GM19372 (cell line): ENCODE results near the gene CDK1.

ENCODE experiments used
- ATAC-seq: cut with Tn5 transposase; IDR thresholded peaks from one replicate; pipeline ENCODE4 v1.9.1; 2021; ENCODE audit warnings: mild to moderate bottlenecking, low read depth, moderate library complexity; ENCODE audit not compliant: unreplicated experiment

The CDK1 gene

DNA sequence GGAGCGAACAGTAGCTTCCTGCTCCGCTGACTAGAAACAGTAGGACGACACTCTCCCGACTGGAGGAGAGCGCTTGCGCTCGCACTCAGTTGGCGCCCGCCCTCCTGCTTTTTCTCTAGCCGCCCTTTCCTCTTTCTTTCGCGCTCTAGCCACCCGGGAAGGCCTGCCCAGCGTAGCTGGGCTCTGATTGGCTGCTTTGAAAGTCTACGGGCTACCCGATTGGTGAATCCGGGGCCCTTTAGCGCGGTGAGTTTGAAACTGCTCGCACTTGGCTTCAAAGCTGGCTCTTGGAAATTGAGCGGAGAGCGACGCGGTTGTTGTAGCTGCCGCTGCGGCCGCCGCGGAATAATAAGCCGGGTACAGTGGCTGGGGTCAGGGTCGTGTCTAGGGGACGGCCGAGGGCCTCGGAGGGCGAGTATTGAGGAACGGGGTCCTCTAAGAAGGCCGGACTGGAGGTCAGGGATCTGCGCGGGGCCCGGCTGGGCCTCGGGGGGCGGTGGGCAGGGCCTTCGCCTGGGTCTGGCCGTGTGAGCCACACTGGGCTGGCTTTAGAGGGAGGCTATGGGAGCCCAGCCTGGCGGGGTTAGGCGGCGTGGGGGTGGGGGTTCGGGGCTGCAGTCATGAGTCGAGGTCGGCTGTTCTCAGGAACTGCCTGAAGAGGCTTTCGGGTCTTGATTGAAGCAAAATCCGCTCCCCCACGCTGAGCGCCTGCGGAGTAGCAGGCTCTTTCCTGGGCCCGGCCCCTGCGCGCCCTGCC is at the start of gene CDK1:
TSS of gene CDK1 (plus strand) at position 265 of the 757 bp plus-strand sequence. CDS start 1,688 bp downstream, outside the sequence.
- peak; percentile 93 for ATAC-seq

DNA sequence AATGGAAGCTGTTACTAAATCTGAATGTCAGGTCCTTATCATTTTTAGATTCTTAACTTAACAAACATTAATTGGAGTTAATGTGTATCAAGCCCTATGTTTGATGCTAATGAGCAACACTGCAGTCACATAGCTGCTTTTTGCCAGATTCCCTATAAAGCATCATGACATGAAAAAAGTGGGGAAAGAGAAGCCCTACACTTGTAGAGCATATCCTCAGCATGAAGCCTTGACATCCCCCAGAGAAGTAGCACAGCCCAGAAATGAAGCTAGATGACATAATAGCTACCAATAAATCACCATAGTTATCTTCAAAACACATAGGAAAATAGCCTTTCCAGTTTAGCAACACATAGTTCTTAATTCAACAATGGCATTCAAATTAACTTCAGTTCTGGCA is 49.2 kb upstream of the CDK1 start:
- no peak for ATAC-seq

DNA sequence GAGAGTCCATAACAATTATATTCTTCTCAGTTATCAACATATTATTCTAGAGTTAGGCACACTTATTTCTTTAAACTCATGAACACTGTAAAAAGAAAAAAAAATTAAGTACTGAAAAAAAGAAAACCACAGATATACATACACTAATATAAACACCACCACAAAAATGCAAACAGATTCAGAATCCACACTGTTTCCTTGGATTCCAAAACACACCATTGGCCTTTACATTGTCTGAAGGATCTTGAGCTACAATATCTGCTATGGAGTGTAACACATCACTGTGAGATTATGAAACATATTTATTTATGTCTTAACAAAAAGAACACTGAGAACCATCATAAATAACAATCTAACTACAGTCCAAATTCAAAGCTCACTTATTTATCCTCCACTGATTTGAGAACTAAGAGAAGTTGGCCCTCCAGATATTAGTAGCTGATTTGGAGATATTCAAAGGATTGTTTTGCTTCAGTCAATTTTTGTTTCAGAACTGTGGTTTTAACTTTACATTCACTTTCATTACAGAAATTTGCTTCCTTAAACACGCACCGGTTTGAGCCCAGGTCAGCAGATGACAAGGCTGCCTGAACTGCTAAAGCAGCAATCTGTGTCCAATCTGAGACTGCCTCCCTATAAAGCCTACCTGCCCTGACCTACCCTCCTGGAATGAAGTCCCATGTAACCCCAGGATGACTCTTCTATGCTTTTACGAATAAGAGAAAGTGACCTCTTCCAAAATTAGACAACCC is 47.0 kb upstream of the CDK1 start:
- ATAC-seq: peak; percentile 75

DNA sequence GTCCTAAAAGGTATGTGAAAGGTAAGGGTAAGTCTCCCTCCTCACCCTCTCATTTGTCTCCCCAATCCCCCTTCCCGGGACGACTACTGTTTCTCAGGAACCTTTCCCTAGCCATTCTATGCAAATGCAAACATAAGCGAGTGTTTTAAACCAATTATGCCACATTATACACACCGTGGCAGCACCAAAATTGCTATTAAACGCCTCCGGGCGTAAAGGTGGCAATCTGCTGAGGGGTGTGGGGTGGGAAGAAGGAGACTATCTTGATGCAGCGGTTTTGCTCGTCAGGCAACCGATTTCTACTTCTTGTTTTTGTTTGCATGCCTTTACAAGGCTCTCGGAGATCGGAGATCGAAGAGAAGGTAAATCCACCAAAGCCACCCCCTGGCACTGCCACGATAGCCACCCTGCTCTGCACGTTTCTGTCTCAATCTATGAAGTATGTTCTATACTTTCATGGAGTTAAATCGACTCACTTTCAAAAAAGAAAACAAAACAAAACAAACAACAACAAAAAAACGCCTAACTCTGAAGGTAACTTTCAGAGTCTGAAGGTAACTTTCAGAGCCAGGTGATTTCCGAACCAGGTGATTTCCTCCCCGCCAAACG is 46.0 kb upstream of the CDK1 start:
- ATAC-seq: no peak

DNA sequence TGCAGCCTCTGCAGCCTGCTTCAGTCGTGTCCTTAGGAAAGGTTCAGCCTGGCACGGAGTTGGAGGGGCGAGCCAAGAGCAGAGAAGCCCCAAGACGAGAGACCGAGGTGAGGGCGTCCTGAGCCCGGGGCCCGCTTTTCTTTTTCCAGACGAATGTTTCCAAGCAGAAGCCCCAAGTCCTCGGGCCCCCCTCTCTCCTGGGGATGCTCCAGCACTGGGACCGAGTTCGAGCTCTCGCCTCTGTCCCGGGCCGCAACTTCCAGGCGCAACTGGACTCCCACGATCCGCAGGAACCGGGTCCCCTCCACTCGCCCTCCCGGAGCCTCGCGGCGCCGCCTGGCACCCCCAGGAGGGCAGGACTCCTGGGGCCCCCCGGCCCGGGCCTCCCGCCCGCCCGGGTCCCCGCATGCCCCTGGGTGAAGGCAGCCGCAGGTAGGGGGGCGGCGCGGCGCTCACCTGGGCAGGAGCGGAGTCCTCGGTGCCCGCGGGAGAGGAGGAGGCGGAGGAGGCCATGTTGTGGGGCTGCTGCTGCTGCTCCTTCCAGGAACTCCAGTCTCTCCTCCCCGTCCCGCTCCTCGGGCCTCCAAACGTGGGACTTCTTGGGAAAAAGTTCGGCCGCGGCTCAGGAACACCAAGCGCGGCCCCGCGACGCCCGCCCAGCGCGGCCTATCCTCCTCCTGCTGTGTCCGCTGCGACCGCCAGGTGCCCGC is 45.3 kb upstream of the CDK1 start:
- ATAC-seq: peak; percentile 55

DNA sequence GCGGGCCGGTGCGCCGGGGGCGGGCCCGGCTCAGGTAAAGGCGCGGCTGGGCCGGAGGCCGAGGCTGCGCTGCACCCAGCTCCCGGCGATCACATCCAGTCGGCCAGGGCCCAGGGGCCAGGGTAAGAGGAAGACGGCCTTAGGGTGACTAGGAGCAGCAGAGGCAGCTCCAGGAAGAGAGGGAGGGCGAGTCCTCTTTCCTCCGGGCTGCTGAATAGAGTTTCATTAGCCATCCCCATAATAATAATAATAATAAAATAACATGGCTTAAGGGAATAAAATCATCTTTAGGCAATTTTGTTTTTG is 44.8 kb upstream of the CDK1 start:
- no peak for ATAC-seq

DNA sequence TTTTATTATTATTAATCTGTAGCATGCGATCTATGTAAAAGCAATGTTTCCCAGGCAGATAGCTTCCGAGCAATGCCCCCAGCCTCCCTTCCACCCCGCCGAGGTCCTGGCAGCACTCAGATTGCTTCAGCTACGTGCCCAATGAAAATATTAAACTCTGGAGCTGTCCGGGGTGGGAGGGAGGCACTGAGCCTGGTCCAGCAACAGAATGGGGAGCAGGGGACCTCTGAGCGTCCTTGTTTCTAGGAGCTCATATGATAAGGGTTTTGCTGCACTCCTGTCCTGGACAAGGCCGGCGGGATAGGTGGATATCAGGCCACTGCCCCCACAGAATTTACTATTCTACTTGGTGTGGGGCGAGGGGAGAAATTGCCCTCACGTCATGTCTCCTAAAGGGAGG is 44.5 kb upstream of the CDK1 start:
- ATAC-seq: no peak

DNA sequence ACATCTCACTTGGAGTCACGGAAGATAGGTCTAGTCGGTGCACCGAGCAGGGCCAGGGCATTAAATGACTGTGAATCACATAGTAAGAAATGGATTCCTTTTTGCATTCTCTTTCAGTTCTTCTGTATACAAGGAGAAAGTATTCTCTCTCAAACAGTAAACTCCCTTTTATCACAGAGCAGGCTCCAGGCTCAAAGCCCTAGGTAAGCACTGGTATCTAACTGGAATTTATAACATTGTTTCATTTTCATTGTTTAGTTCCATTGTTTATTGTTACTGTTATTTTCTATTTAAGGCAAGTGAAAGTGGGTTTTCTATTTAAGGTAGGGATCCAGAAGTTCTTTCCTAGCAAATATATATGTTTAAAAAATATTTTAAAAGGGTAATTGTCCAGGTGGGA is 44.1 kb upstream of the CDK1 start:
- ATAC-seq: no peak

DNA sequence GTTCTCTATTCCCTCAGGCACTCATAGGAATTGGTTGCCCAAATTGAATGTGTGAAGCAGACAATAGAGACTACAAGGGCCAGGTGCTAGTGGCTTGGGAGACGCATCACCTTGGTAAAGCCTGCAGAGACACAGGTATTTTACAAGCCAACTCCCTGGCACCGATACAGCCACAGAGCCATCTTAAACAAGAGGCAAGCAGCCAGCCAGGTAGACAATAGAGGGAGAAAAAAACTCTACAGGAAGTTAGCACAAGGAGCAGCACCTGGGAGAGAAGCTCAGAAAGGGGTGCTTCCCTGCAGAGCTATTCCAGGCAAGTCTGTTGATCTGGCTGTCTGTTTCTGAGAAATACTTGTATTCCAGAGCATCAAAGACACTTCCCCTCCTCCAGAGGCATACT is 43.0 kb upstream of the CDK1 start:
- no peak for ATAC-seq

DNA sequence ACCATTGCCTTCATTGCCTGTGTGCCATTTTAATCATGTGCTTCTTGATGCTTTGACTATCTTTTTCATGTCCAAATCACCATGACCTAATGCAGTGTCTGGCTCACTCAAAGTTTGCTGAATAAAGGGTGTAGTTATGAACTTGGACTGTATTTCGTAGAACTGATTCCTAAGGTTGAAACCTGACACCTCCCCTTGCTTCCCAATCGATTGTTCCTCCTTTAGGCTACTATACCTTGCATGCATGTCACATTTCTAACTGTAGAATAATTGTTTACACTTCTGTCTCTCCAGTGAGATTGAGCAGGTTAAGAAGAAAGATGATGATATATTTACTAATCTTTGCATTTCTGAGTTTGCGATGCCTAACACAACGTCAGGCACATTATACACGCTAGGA is 41.0 kb upstream of the CDK1 start:
- ATAC-seq: no peak

DNA sequence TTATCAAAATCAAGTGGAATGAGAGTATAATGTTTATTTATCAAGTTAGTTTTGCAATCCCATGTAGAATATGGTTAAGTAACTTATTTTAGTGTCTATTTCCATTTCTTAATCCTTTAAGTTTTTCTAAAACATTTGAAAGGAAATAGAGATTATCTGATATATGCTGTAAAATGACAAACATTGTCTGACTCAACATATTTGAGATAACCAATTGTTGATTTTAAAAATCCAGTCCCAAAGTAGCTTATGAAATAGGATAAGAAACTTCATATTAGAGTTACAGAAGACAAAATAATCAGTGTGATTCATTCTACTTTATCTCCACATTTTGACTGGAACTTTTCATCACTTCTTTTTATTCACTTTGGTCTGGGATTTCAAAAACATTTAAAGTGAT is 38.7 kb upstream of the CDK1 start:
- no peak for ATAC-seq

DNA sequence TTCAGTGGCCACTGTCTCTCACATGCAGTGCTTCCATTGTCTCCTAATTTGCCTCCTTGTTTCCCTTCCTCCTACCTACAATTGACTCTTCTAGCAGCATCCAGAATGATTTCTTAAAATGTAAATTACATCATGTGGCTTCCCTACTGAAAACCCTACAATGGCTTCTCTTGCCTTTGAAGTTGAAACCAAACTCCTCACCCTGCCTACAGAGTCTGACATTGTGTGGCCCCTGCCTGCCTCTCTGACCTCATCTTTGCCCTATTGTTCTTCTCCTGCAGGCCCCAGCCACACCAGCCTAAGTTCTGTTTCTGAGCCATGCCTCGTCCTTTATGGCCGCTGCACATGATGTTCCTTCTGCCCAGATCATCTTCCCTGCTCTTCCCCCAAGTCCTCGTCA is 35.8 kb upstream of the CDK1 start:
- ATAC-seq: no peak

DNA sequence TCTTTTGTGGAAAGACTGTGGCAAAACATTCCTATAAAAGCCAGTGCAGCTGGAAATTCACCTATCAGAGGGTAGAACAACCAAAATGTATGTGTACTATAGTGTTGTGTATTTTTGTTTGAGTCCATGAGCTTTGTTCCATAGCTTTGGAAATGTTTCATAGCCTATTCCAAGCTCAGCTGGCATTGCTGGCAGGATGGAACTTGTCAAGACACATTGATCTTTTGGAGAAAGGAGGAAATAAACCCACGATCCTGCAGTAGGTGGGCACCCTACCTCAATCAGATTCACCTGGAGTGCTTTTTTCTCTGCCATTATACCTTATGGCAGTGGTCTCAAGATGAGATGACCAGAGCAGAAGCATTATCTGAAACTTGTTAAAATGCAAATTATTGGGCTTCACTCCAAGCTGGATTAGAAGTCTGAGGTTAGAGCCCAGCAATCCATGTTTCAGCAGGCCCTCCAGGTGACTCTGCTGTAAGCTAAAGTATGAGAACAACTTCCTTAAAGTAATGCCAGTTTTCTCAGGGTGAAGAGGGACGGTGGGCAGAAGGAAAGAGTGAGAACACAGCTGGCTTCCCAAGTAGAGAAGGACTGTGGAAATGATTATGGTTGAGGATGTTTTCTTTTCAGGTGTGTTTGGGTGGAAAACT is 30.3 kb upstream of the CDK1 start:
- ATAC-seq: no peak

DNA sequence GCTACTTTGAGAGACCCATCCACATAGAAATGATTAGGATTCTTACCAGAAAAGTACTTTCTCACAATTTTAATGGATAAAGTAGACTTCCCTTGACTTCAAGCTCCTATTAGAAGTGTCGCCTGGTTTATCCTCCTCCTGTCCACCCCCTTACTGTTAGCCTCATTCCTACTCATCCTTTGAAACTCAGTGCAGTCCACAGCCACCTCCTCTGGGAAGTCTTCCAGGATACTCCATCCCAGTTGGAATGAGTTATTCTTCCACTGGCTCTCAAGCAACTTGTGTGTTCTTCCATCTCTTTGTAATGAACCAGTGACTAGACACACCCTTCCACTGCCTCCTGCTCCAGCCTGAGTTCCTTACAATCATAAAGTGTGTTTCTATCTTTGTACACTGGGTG is 25.1 kb upstream of the CDK1 start:
- ATAC-seq: no peak

DNA sequence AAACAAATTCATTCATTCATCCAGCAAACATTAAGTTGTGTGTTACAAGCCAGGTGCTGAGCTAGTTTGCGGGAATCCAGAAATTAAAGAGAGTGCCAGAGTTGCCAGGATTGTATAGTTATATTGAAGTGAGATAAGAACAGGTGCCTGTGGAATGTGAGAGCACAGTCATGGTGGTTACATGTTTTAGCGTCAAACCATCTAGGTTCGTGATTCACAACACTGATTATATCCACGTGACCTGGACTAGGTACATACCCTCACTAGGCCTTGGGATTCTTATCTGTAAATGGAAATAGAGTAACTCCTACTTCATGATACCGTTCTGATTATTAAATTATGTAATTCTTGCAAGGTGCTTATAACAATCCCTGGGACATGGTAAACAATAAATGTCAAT is 24.5 kb upstream of the CDK1 start:
- no peak for ATAC-seq

DNA sequence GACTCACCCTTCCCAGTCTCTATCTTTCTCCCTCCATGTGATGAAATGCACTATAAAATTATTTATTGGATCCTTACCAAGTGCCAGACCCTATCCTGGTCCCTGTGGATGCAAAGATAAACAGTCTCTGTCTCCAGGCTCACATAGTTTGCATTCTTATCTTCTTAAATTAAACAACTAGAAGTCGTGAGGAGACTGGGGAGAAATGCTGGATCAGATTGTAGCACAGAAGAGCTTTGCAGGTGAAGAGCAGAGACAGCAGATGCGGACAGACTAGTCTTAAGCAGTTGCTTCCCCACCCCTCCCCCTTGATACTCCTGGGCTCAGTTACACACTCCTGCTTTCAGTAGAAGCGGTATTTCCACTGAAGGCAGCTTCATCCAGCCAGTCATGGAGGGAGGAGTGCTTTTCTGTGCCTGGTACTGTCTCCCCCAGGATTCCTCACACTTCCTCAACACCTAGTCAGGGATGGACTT is 20.8 kb upstream of the CDK1 start:
- ATAC-seq: no peak

DNA sequence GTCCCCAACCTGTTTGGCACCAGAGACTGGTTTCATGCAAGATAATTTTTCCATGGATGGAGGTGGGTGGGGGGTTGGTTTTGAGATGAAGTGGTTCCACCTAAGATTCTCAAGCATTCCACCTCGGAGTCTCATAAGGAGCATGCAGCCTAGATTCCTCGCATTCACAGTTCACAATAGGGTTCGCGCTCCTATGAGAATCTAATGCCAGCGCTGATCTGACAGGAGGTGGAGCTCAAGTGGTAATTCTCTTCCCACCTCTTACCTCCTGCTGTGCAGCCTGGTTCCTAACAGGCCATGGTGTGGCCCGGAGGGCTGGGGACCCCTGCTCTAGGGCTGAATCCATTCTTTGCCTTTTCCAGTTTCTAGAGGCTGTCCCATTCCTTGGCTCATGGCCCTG is 19.1 kb upstream of the CDK1 start:
- ATAC-seq: no peak

DNA sequence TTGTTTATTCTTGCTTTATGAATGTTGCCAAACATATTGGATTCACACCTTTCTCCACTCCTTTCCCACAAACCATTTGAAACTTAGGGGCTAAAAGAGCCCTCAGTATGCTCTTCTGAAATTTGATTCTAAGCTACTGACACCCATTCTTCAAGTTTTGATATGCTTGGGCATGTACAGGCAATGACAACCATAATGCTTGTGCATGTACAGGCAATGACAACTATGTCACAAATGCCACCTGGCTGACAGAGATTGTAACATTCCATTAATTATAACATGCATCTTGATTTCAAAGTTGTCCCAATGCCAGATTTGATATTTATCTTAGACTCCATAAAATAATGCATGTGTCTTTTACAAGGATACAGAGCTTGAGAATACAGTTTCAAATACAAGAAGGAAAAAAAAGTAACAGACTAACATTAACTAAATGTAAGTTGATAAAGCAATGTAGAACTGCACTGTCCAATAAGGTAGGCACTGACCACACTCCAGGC is 17.5 kb upstream of the CDK1 start:
- no peak for ATAC-seq

DNA sequence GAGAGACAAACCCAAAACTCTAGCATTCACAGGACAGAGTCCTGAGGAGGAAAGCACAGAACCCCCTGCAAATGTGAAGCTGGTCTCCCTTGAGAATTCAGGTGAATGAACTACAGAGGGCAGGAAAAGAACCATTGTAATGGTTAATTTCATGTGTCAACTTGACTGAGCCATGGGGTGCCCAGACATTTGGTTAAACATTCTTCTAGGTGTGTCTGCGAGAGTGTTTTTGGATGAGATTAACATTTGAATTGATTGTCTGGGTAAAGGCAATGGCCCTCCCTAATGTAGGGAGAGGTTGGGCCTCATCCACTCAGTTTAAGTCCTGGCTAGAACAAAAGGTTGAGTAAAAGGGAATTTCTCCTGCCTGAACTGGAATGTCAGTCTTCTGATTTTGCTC is 15.7 kb upstream of the CDK1 start:
- no peak for ATAC-seq

DNA sequence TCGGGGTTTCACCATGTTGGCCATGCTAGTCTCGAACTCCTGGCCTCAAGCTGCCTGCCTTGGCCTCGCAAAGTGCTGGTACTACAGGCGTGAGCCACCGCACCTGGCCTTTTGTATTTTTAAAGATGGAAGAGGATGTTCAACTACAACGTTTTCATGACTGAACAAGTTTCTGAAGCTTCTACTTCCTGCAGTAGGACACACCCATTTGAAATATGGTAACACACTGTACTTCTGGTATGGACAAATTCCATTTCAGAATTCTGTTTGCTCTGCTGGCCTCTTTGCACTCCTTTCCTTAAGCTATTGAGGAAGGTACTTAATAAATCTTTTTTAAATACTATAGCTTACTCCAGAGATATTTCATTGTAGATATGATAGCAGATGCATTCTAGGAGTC is 10.9 kb upstream of the CDK1 start:
- no peak for ATAC-seq
